K562 (cell line): ENCODE measurements around the gene PLCB3. TPM values are rescaled to one million over a fixed set of nuclear protein-coding genes. Genes with fewer than 3 reads are reported as not detected.

Experiments
- CBX2 ChIP-seq: fragments of 200-600 bp; sonication (generic); IDR thresholded peaks from one replicate; pipeline ENCODE4 v1.6.1; 2012; ENCODE audit warnings: mild to moderate bottlenecking, low read length, inconsistent platforms; ENCODE audit not compliant: insufficient read depth, poor library complexity, severe bottlenecking
- E2F4 ChIP-seq: sonication (generic); formaldehyde crosslinking; IDR thresholded peaks from 2 replicates; pipeline ENCODE4 v1.8.0; 2022; ENCODE audit warnings: mild to moderate bottlenecking, low read depth, missing genetic modification reagents
- E2F6 ChIP-seq, 2 experiments: IDR thresholded peaks; 2 replicates each; pipeline ENCODE4 v1.6.1; 2011; ENCODE audit warnings: borderline replicate concordance in 1 of 2, control low read depth in 1 of 2, low read depth in 1 of 2, low read length in 1 of 2, mild to moderate bottlenecking in 1 of 2, mixed read lengths in 1 of 2, moderate library complexity in 1 of 2; ENCODE audit not compliant: insufficient read depth in 1 of 2, insufficient read length in 1 of 2, poor library complexity in 1 of 2, severe bottlenecking in 1 of 2; ENCODE audit errors: extremely low read depth in 1 of 2
- GATAD2B ChIP-seq: fragments of 450-650 bp; IDR thresholded peaks from 2 replicates; pipeline ENCODE4 v1.6.1; 2017; ENCODE audit warnings: mild to moderate bottlenecking, borderline replicate concordance
- HNRNPLL ChIP-seq: fragments of 200-400 bp; formaldehyde crosslinking; IDR thresholded peaks from 2 replicates; pipeline ENCODE4 v1.6.1; 2017; ENCODE audit warnings: low read length, low read depth, mild to moderate bottlenecking; ENCODE audit not compliant: poor library complexity, severe bottlenecking
- NCOA1 ChIP-seq: fragments of 450-650 bp; IDR thresholded peaks from 2 replicates; pipeline ENCODE4 v1.6.1; 2016; ENCODE audit warnings: low read depth
- POLR2G ChIP-seq: fragments of 200-400 bp; formaldehyde crosslinking; IDR thresholded peaks from 2 replicates; pipeline ENCODE4 v1.6.1; 2017; ENCODE audit warnings: low read depth, mild to moderate bottlenecking, antibody characterized with exemption, low read length, moderate library complexity
- SPI1 ChIP-seq: IDR thresholded peaks from 2 replicates; pipeline ENCODE4 v1.6.1; 2011; ENCODE audit warnings: low read depth, low read length, control low read depth, borderline replicate concordance
- TEAD1 ChIP-seq, 2 experiments: fragments of 450-650 bp in 1 of 2; sonication (generic) in 1 of 2; formaldehyde crosslinking; IDR thresholded peaks; 2 replicates each; pipeline versions ENCODE4 v1.4.0 to v1.8.0; 2020 to 2022; ENCODE audit warnings: mild to moderate bottlenecking in 2 of 2, missing genetic modification reagents in 1 of 2
- ZNF224 ChIP-seq: sonication (generic); formaldehyde crosslinking; IDR thresholded peaks from 2 replicates; pipeline ENCODE4 v1.8.0; 2022; ENCODE audit warnings: mild to moderate bottlenecking, missing genetic modification reagents
- ZNF551 ChIP-seq: fragments of 250-450 bp; sonication (Bioruptor Pico); IDR thresholded peaks from 2 replicates; pipeline ENCODE4 v1.5.0; 2021; ENCODE audit warnings: mild to moderate bottlenecking, moderate library complexity
- ZNF780A ChIP-seq: fragments of 250-450 bp; sonication (Bioruptor Pico); IDR thresholded peaks from 2 replicates; pipeline ENCODE4 v1.5.0; 2021; ENCODE audit warnings: mild to moderate bottlenecking
- ZNF79 ChIP-seq: fragments of 250-450 bp; sonication (Bioruptor Pico); IDR thresholded peaks from 2 replicates; pipeline ENCODE4 v1.4.0; 2020; ENCODE audit warnings: low read depth, mild to moderate bottlenecking, moderate library complexity
- polyA plus RNA-seq, 8 experiments: library from polyadenylated mRNA; depleted of rRNA in 4 of 8; stranded (reverse) in 5 of 8; unstranded in 3 of 8; fragments of >200 nt; fragmentation: Nextera tagmentation in 2 of 8; fragmentation: Illumina TruSeq in 1 of 8; extraction: Ambion mirVana in 2 of 8; extraction: Trizol in 1 of 8; gene quantifications; 2 replicates each; pipeline versions ENCODE4 v1.2.1 to v1.2.3, GENCODE V29; 2011 to 2014; ENCODE audit warnings: inconsistent platforms in 1 of 8, missing spikeins in 1 of 8
- total RNA-seq, 7 experiments: library from RNA; depleted of rRNA in 6 of 7; stranded (reverse); fragments of >200 nt in 6 of 7; fragmentation: Illumina TruSeq in 2 of 7; extraction: Trizol in 2 of 7; gene quantifications; 2 replicates each; pipeline versions ENCODE4 v1.2.1 to v1.2.3, GENCODE V29; 2011 to 2021; ENCODE audit warnings: low replicate concordance in 1 of 7
- TF ChIP-seq, protein P1 (sequence below), 3 experiments: IDR thresholded peaks in 2 of 3; conservative IDR thresholded peaks in 1 of 3; 2 replicates each; pipeline ENCODE4 v1.5.1; 2011 to 2012; ENCODE audit warnings: low read length in 3 of 3, mild to moderate bottlenecking in 3 of 3, control low read depth in 2 of 3, improper control_type of control experiment in 1 of 3, inconsistent platforms in 1 of 3, low read depth in 1 of 3, mixed read lengths in 1 of 3, moderate library complexity in 1 of 3; ENCODE audit not compliant: insufficient read depth in 2 of 3
- TF ChIP-seq, protein P2 (sequence below): fragments of 450-650 bp; IDR thresholded peaks from 2 replicates; pipeline ENCODE4 v1.6.1; 2017; ENCODE audit warnings: antibody characterized with exemption
- TF ChIP-seq, protein P3 (sequence below): fragments of 450-650 bp; IDR thresholded peaks from 2 replicates; pipeline ENCODE4 v1.7.1; 2018; ENCODE audit warnings: mild to moderate bottlenecking, low read depth; ENCODE audit not compliant: partially characterized antibody

PLCB3 gene
- total and polyA plus RNA-seq, 9 of the 15 experiments (the other 6 are each of a cell fraction or from before 2014, with no cell fraction given): 0.31 to 44.8 (median 14.6) TPM

GRCh38 chr11:64284048-64284961 is 33.0 kb downstream of the PLCB3 start, which contains the start of gene BAD (continued):
- TF ChIP-seq E2F6 (IDR thresholded peaks at IDR 0.05; ENCODE audit: borderline replicate concordance in 1 of 2, extremely low read depth in 1 of 2, insufficient read depth in 1 of 2, insufficient read length in 1 of 2, low read depth in 1 of 2, low read length in 1 of 2, poor library complexity in 1 of 2, severe bottlenecking in 1 of 2): peak; percentile 27 to 66
- no peak for TF ChIP-seq TEAD1 (CRISPR knock-in tag; IDR thresholded peaks at IDR 0.05)
- peak; percentile 13 for TF ChIP-seq HNRNPLL
- no peak for TF ChIP-seq CBX2
- TF ChIP-seq, protein P1, sequence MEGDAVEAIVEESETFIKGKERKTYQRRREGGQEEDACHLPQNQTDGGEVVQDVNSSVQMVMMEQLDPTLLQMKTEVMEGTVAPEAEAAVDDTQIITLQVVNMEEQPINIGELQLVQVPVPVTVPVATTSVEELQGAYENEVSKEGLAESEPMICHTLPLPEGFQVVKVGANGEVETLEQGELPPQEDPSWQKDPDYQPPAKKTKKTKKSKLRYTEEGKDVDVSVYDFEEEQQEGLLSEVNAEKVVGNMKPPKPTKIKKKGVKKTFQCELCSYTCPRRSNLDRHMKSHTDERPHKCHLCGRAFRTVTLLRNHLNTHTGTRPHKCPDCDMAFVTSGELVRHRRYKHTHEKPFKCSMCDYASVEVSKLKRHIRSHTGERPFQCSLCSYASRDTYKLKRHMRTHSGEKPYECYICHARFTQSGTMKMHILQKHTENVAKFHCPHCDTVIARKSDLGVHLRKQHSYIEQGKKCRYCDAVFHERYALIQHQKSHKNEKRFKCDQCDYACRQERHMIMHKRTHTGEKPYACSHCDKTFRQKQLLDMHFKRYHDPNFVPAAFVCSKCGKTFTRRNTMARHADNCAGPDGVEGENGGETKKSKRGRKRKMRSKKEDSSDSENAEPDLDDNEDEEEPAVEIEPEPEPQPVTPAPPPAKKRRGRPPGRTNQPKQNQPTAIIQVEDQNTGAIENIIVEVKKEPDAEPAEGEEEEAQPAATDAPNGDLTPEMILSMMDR (IDR thresholded peaks at IDR 0.05 in 2 of 3, conservative IDR thresholded peaks at IDR 0.05 in 1 of 3; ENCODE audit: insufficient read depth in 2 of 3, low read depth in 1 of 3, low read length in 3 of 3): no peak; a peak in 1 of 6 replicates
- TF ChIP-seq ZNF79: no peak
- TF ChIP-seq, protein P2, sequence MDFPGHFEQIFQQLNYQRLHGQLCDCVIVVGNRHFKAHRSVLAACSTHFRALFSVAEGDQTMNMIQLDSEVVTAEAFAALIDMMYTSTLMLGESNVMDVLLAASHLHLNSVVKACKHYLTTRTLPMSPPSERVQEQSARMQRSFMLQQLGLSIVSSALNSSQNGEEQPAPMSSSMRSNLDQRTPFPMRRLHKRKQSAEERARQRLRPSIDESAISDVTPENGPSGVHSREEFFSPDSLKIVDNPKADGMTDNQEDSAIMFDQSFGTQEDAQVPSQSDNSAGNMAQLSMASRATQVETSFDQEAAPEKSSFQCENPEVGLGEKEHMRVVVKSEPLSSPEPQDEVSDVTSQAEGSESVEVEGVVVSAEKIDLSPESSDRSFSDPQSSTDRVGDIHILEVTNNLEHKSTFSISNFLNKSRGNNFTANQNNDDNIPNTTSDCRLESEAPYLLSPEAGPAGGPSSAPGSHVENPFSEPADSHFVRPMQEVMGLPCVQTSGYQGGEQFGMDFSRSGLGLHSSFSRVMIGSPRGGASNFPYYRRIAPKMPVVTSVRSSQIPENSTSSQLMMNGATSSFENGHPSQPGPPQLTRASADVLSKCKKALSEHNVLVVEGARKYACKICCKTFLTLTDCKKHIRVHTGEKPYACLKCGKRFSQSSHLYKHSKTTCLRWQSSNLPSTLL: no peak
- no peak for TF ChIP-seq ZNF224 (CRISPR knock-in tag)
- TF ChIP-seq ZNF780A: no peak
- peak; percentile 80 for TF ChIP-seq POLR2G
- TF ChIP-seq NCOA1: no peak
- no peak for TF ChIP-seq SPI1
- no peak for TF ChIP-seq GATAD2B
- TF ChIP-seq E2F4 (CRISPR knock-in tag): no peak
- TF ChIP-seq, protein P3, sequence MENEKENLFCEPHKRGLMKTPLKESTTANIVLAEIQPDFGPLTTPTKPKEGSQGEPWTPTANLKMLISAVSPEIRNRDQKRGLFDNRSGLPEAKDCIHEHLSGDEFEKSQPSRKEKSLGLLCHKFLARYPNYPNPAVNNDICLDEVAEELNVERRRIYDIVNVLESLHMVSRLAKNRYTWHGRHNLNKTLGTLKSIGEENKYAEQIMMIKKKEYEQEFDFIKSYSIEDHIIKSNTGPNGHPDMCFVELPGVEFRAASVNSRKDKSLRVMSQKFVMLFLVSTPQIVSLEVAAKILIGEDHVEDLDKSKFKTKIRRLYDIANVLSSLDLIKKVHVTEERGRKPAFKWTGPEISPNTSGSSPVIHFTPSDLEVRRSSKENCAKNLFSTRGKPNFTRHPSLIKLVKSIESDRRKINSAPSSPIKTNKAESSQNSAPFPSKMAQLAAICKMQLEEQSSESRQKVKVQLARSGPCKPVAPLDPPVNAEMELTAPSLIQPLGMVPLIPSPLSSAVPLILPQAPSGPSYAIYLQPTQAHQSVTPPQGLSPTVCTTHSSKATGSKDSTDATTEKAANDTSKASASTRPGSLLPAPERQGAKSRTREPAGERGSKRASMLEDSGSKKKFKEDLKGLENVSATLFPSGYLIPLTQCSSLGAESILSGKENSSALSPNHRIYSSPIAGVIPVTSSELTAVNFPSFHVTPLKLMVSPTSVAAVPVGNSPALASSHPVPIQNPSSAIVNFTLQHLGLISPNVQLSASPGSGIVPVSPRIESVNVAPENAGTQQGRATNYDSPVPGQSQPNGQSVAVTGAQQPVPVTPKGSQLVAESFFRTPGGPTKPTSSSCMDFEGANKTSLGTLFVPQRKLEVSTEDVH: no peak
- TF ChIP-seq ZNF551 (CRISPR knock-in tag): no peak
